GM18511 (cell line): ENCODE data around the gene FKBP1B.
"Not testable (repeated sequence)": the region's sequence is repeated elsewhere in the genome, so short reads cannot be mapped to it uniquely, and the experiment has no call there.

Experiments
- ATAC-seq: cut with Tn5 transposase; IDR thresholded peaks from one replicate; pipeline ENCODE4 v1.9.1; 2021; ENCODE audit warnings: mild to moderate bottlenecking, moderate library complexity; ENCODE audit not compliant: unreplicated experiment

The FKBP1B gene

DNA sequence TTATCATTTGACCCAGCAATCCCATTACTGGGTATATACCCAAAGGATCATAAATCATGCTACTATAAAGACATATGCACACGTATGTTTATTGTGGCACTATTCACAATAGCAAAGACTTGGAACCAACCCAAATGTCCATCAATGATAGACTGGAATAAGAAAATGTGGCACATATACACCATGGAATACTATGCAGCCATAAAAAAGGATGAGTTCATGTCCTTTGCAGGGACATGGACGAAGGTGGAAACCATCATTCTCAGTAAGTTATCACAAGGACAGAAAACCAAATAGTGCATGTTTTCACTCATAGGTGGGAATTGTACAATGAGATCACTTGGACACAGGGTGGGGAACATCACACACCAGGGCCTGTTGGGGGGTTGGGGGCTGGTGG lies 51.2 kb downstream of the FKBP1B start:
- not testable (repeated sequence) for ATAC-seq

GRCh38 chr2:24101992-24102391 lies 52.5 kb downstream of the FKBP1B start:
- ATAC-seq, result no peak

GRCh38 chr2:24102677-24103076 lies 53.1 kb downstream of the FKBP1B start:
- no peak for ATAC-seq

DNA sequence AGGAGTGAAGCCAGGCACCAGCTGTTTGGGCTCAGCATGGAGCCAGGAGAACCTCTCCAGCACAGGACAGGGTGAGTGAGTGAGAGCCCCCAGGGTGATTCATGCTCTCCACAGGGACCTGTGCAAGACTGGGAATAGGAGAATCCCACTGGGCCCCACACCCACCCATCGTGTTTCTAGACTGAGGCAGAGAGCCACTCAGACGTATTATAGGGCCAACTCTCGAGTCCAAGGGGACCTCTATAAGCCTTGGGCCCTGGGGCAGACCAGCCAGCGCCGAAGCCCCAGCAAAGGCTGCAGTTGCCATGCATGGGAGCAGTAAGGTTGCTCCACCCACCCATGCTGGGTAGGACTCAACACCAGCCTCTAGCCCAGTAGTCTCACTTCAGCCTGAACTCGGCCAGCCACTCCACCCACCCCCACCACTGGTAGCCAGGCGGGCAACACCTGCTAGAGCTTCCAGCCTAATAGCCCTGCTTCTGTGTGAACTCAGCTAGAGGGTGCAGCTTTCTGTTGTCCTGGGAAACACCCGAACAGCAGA lies 54.6 kb downstream of the FKBP1B start:
- no peak for ATAC-seq

DNA sequence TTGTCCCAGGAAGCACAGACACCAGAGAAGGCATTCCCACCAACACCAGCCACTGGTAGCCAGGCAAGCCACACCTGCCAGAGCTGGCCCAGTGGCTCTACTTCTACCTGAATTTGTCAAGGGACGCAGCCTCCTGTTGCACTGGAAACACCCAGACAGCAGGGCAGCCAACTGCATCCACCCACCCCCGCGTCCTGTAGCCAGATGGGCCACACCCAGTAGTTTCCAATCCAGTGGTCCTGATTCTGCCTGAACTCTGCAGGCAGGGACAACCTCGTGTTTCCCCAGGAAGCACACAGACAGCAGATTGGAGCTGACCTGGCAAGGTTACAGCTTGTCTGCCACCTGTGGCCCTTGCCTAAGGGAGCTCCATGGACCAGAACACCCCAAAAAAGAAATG lies 55.4 kb downstream of the FKBP1B start:
- ATAC-seq, result no peak

DNA sequence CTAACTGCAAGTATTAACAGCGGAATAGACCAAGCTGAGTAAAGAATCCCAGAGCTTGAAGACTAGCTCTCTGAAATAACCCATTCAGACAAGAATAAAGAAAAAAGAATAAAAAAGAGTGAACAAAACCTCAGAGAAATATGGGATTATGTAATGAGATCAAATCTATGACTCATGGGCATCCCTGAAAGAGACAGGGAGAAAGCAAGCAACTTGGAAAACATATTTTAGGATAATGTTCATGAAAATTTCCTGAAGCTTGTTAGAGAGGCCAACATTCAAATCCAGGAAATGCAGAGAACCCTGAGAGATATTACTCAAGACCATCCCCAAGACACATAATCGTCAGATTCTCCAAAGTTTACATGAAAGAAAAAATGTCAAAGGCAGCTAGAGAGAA lies 56.3 kb downstream of the FKBP1B start:
- no peak for ATAC-seq

- ATAC-seq, result no peak
Observed at GRCh38 chr2:24106786-24107185, 57.2 kb downstream of the FKBP1B start.

DNA sequence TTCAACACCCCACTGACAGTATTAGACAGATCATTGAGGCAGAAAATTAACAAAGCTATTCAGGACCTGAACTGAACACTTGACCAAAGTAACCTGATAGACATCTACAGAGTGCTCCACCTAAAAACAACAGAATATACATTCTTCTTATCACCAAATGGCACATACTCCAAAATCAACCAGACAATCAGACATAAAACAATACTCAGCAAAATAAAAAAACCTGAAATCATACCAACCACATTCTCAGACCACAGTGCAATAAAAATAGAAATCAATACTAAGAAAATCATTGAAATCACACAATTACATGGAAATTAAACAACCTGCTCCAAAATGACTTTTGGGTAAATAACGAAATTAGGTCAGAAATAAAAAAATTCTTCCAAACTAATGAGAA lies 57.8 kb downstream of the FKBP1B start:
- ATAC-seq, result no peak

GRCh38 chr2:24109431-24109830 lies 59.9 kb downstream of the FKBP1B start:
- ATAC-seq, result not testable (repeated sequence)

- no peak for ATAC-seq
Observed at GRCh38 chr2:24110660-24111303, 61.2 kb downstream of the FKBP1B start.

DNA sequence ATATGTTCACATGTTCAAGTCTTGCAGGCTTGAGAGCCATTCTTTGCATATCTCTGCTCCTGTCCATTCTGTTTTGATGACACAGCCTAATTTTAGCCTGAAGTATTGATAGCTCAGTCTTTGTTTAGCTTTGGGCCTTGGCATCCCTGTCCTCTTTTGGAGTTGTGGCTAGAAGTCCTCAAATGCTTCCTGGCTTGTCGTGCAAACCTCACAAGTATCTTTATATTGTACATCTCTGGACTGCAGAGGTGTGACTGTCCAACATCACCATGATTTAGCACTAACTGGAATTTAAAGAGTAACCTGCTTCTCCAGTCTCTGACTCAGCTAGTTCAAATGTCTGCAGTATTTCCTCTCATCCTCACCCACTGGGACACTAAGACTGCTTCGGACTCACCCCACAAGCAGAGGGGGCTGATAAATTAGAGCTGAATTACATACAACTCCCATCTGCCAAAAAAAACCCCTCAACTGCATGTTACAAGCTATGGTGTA lies 61.9 kb downstream of the FKBP1B start:
- ATAC-seq, result no peak
